H1 (cell line): ENCODE data around the gene DOCK9.

Experiments used
- ASH2L ChIP-seq: fragments of 200-600, 300-600 bp; sonication (generic); IDR thresholded peaks from one replicate; pipeline ENCODE4 v1.7.1; 2017; ENCODE audit warnings: low read length
- EZH2 ChIP-seq: fragments of 200-600 bp; sonication (generic); IDR thresholded peaks from 2 replicates; pipeline ENCODE4 v1.7.1; 2012; ENCODE audit warnings: low read depth, mild to moderate bottlenecking, moderate library complexity, low read length, inconsistent platforms; ENCODE audit not compliant: severe bottlenecking
- GABPA ChIP-seq: IDR thresholded peaks from 2 replicates; pipeline ENCODE4 v1.6.1; 2011; ENCODE audit warnings: mild to moderate bottlenecking, low read length, moderate library complexity, borderline replicate concordance; ENCODE audit not compliant: insufficient read depth
- PHF8 ChIP-seq: fragments of 200-600 bp; sonication (generic); conservative IDR thresholded peaks from 2 replicates; pipeline ENCODE4 v1.7.1; 2012; ENCODE audit warnings: low read depth, mild to moderate bottlenecking, inconsistent platforms, low read length, moderate library complexity
- POLR2A ChIP-seq, 2 experiments: IDR thresholded peaks; 1 replicate in 1 of 2; 2 replicates in 1 of 2; pipeline ENCODE4 v1.6.1; 2011; ENCODE audit warnings: low read depth in 2 of 2, low read length in 2 of 2, mild to moderate bottlenecking in 2 of 2; ENCODE audit errors: control extremely low read depth in 1 of 2
- POLR2AphosphoS5 ChIP-seq: IDR thresholded peaks from 2 replicates; pipeline ENCODE4 v1.6.1; 2011; ENCODE audit warnings: low read depth, low read length
- TBP ChIP-seq: IDR thresholded peaks from 2 replicates; pipeline ENCODE4 v1.6.1; 2011; ENCODE audit warnings: low read depth, low read length, improper control_type of control experiment

DNA sequence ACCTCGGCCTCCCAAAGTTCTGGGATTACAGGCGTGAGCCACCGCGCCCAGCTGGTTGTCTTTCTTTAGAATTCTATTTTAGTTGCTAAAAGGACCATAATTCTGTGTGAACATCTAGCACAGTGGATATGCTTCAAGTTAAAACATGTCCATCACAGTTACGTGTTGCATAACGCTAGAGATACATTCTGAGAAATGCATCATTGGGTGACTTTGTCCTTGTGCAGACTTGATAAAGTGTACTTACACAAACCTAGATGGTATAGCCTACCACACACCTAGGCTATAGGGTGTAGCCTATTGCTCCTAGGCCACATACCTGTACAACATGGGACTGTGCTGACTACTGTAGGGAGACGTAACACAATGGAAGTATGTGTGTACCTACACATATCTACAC lies 35.4 kb downstream of the DOCK9 start:
- no peak for TF ChIP-seq GABPA
- TF ChIP-seq POLR2AphosphoS5: no peak
- no peak for TF ChIP-seq PHF8
- no peak for TF ChIP-seq ASH2L
- TF ChIP-seq TBP: no peak
- TF ChIP-seq EZH2: no peak
- no peak for TF ChIP-seq POLR2A (IDR thresholded peaks at IDR 0.05; ENCODE audit: control extremely low read depth in 1 of 2, low read depth in 2 of 2, low read length in 2 of 2)
